Measurements from ENCODE around the gene RHBDF2. TPM values are rescaled to one million over a fixed set of nuclear protein-coding genes. Genes with fewer than 3 reads are reported as not detected.

RHBDF2 gene
- total RNA-seq, 4 donors from 2014 or later, result 11.4 to 29.8 (median 23.3) TPM

- H3K4me3 ChIP-seq, result no peak overlapping the region
- H3K27me3 ChIP-seq, result no peaks in the 10 kb centered on the region
- peaks cover 0 to 25% of the 10 kb centered on the region in 2 donors for H3K36me3 ChIP-seq
- H3K4me1 ChIP-seq, result no peaks in the 10 kb centered on the region
- intact Hi-C loops (cut with DNase I; ENCODE audit: low total_unique reads), result no loop called here
- in situ Hi-C loops (cut with MboI; ENCODE audit: low sequenced_read_pairs in 4 of 4), result no loop called here
- H3K9me3 ChIP-seq, result no peaks in the 10 kb centered on the region
- DNase-seq (no peak), ATAC-seq (no peak)
- TF ChIP-seq CTCF (IDR thresholded peaks at IDR 0.05 in 4 of 5, conservative IDR thresholded peaks at IDR 0.05 in 1 of 5), result no peak
- no peak for TF ChIP-seq POLR2A (IDR thresholded peaks at IDR 0.05)
- H3K27ac ChIP-seq, result no peak overlapping the region
Measured at GRCh38 chr17:76481071-76481655, 20.1 kb downstream of the RHBDF2 start.

GRCh38 chr17:76480632-76481031, 20.6 kb downstream of the RHBDF2 start:
- no peaks in the 10 kb centered on the region for H3K27me3 ChIP-seq
- H3K9me3 ChIP-seq, result no peaks in the 10 kb centered on the region
- H3K4me1 ChIP-seq, result no peaks in the 10 kb centered on the region
- TF ChIP-seq CTCF (IDR thresholded peaks at IDR 0.05 in 4 of 5, conservative IDR thresholded peaks at IDR 0.05 in 1 of 5) (no peak), POLR2A (IDR thresholded peaks at IDR 0.05) (no peak)
- ATAC-seq (no peak), DNase-seq (no peak)
- H3K27ac ChIP-seq, result no peak overlapping the region
- in situ Hi-C loops (cut with MboI; ENCODE audit: low sequenced_read_pairs in 4 of 4) (no loop called here), intact Hi-C loops (cut with DNase I; ENCODE audit: low total_unique reads) (no loop called here)
- peaks cover 0 to 25% of the 10 kb centered on the region in 2 donors for H3K36me3 ChIP-seq
- no peak overlapping the region for H3K4me3 ChIP-seq

DNA sequence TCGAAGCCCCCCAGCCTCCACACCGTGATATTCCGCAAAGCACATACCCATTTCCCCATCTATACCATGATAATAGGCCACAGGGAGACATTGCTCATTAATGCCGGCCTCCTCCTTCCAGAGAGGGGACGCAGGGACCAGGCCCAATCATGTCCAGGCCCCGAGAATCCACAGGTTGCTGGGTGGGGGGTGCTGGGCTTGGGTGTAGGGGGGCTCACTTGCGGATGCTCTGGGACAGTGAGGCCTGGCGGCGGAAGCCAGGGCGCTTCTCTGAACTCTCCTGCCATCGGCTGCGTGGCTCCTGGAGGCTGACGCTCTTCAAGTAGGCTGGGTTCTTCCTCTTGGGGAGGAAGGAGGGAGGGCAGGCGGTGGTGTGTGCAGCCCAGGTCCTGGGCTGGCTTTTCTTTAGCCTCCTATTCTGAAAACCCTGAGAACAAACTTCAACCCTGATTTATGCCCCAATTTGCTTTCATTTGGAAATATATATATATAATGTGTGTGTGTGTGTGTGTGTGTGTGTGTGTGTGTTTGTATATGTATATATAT, 21.6 kb downstream of the RHBDF2 start:
- intact Hi-C loops (cut with DNase I; ENCODE audit: low total_unique reads), result no loop called here
- no peaks in the 10 kb centered on the region for H3K9me3 ChIP-seq
- TF ChIP-seq POLR2A (IDR thresholded peaks at IDR 0.05) (no peak), CTCF (IDR thresholded peaks at IDR 0.05 in 4 of 5, conservative IDR thresholded peaks at IDR 0.05 in 1 of 5) (no peak)
- H3K4me1 ChIP-seq, result no peaks in the 10 kb centered on the region
- DNase-seq, result no peak
- no peak overlapping the region for H3K4me3 ChIP-seq
- no peak overlapping the region for H3K27ac ChIP-seq
- peaks cover 0 to 31% of the 10 kb centered on the region in 2 donors for H3K36me3 ChIP-seq
- ATAC-seq, result no peak
- H3K27me3 ChIP-seq, result no peaks in the 10 kb centered on the region
- in situ Hi-C loops (cut with MboI; ENCODE audit: low sequenced_read_pairs in 4 of 4), result no loop called here

DNA sequence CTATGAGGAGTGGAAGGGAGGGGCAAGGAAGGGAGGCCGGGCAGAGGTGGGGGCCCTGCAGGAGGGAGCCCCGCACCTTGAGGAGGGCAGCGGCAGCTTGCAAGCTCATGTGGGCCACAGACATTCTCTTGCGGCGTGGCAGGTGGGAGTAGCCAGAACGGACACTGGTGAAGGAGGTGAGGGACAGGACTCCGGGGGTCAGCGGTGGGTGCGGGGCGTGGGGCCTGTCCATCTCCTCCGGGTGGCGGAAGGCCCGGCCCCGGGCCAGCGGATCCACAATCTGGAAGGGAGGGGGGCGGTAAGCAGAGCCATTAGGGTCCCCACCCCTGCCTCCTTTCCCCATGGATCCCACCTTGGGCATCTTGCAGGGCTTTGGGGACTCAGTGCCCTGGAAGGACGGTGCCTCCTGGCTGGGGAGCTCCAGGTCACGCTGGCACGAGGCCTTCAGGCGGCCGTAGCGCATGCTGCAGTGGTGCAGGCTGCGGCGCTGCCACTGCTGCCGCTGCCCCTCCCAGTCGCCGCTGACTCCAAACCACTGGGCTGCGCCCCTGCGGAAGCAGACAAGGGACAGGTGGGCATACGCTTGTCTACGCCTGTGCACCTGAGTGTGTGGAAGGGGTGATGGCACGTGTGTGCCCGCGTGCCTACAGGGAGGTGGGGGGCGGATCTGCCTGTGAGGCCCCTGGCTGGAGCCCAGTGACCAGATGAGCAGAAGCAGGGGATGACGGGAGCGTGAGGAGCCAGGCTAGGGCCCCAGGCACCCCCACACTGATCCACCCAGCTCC, 22.3 kb downstream of the RHBDF2 start:
- in situ Hi-C loops (cut with MboI; ENCODE audit: low sequenced_read_pairs in 4 of 4), result no loop called here
- H3K4me1 ChIP-seq, result no peaks in the 10 kb centered on the region
- intact Hi-C loops (cut with DNase I; ENCODE audit: low total_unique reads), result no loop called here

More for the DNA sequence above, 22.3 kb downstream of the RHBDF2 start:
- H3K27me3 ChIP-seq, result no peaks in the 10 kb centered on the region
- H3K9me3 ChIP-seq, result no peaks in the 10 kb centered on the region
- no peak overlapping the region for H3K27ac ChIP-seq
- no peak for DNase-seq
- H3K4me3 ChIP-seq, result no peak overlapping the region
- H3K36me3 ChIP-seq, result peaks cover 0 to 38% of the 10 kb centered on the region in 2 donors
- TF ChIP-seq POLR2A (IDR thresholded peaks at IDR 0.05) (no peak), CTCF (IDR thresholded peaks at IDR 0.05 in 4 of 5, conservative IDR thresholded peaks at IDR 0.05 in 1 of 5) (no peak)
- ATAC-seq, result no peak
